Right lobe of liver (tissue), 4 donors: ENCODE data around the gene PIP5K1B.

Source experiments
- CTCF ChIP-seq, 4 donors: fragments of 200-600 bp in 3 of 4; fragments of 450-650 bp in 1 of 4; IDR thresholded peaks; one replicate each; pipeline versions ENCODE4 v1.5.1 to v1.8.0; 2016 to 2022; ENCODE audit warnings: antibody characterized with exemption in 4 of 4, mild to moderate bottlenecking in 2 of 4
- POLR2A ChIP-seq: fragments of 450-650 bp; IDR thresholded peaks from one replicate; pipeline ENCODE4 v1.6.1; 2017; ENCODE audit warnings: antibody characterized with exemption, mild to moderate bottlenecking
- donor health status: DM: no; HTN: no; CAD: no.
- donor health status: DM: no; HTN: no; CAD: no.
- donor health status: DM: no; HTN: yes; CAD: no.

GRCh38 chr9:68907910-68908309 is 202.9 kb downstream of the PIP5K1B start:
- TF ChIP-seq CTCF (IDR thresholded peaks at IDR 0.05) (no peak), POLR2A (no peak)
